IMR-90 (cell line): ENCODE data around the gene ZDHHC18. TPM values are rescaled to one million over a fixed set of nuclear protein-coding genes. Genes with fewer than 3 reads are reported as not detected.
"Not testable (repeated sequence)": the region's sequence is repeated elsewhere in the genome, so short reads cannot be mapped to it uniquely, and the experiment has no call there.

Experiments used
- ATAC-seq: fragments of 200-7000 bp; cut with Tn5 transposase; 2 replicates; pipeline ENCODE4 v1.9.1; 2020; ENCODE audit warnings: low read depth, mild to moderate bottlenecking, moderate library complexity
- BruUV-seq: library from RNA; stranded (reverse); fragments of 400-500 nt; replicated peaks from 2 replicates; lab custom pipeline; 2021; lab: Mats Ljungman, UMichigan
- CTCF ChIA-PET: fragments of 300-600 bp; formaldehyde crosslinking; extraction: SDS; loops from one replicate; lab custom pipeline; 2021; ENCODE audit warnings: antibody characterized with exemption; lab: Yijun Ruan, JAX
- POLR2A ChIA-PET: fragments of 300-600 bp; sonication (Branson Sonifier 250); formaldehyde crosslinking; loops from one replicate; lab custom pipeline; 2022; ENCODE audit warnings: antibody characterized with exemption; ENCODE audit not compliant: unreplicated experiment; lab: Charles Lee
- DNase-seq: peaks from one replicate; pipeline ENCODE4 v3.0.0; 2013
- H2AFZ ChIP-seq: replicated peaks from 2 replicates; pipeline ENCODE3; 2013; ENCODE audit warnings: low read length, mild to moderate bottlenecking; ENCODE audit not compliant: poor library complexity
- H2AK5ac ChIP-seq: 2 replicates; pipeline ENCODE4 v1.6.1; 2013; ENCODE audit warnings: low read depth, low read length, inconsistent platforms
- H2AK9ac ChIP-seq: replicated peaks from 2 replicates; pipeline ENCODE3; 2013; ENCODE audit warnings: mild to moderate bottlenecking, low read depth, low read length, moderate library complexity; ENCODE audit not compliant: poor library complexity
- H2BK120ac ChIP-seq: 2 replicates; pipeline ENCODE4 v1.6.1; 2013; ENCODE audit warnings: low read depth, low read length, inconsistent platforms
- H2BK15ac ChIP-seq: 3 replicates; pipeline ENCODE4 v1.6.1; 2013; ENCODE audit warnings: low read depth, low read length, inconsistent platforms
- H2BK20ac ChIP-seq: 2 replicates; pipeline ENCODE4 v1.6.1; 2013; ENCODE audit warnings: low read depth, mild to moderate bottlenecking, inconsistent platforms, low read length, moderate library complexity
- H2BK5ac ChIP-seq: 2 replicates; pipeline ENCODE4 v1.6.1; 2013; ENCODE audit warnings: mild to moderate bottlenecking, low read depth, low read length, inconsistent platforms; ENCODE audit not compliant: poor library complexity, severe bottlenecking
- H3K14ac ChIP-seq: replicated peaks from 2 replicates; pipeline ENCODE4 v1.6.1; 2013; ENCODE audit warnings: low read depth, low read length, inconsistent platforms
- H3K18ac ChIP-seq: 2 replicates; pipeline ENCODE4 v1.6.1; 2013; ENCODE audit warnings: low read depth, low read length, control low read depth
- H3K23ac ChIP-seq: 2 replicates; pipeline ENCODE4 v1.6.1; 2013; ENCODE audit warnings: low read depth, low read length, inconsistent platforms
- H3K27ac ChIP-seq: 2 replicates; pipeline ENCODE4 v1.5.1; 2013; ENCODE audit warnings: mild to moderate bottlenecking, control low read depth, low read length; ENCODE audit not compliant: insufficient read depth
- H3K27me3 ChIP-seq: 2 replicates; pipeline ENCODE4 v1.6.1; 2013; ENCODE audit warnings: low read length; ENCODE audit not compliant: control insufficient read depth, insufficient read depth
- H3K36me3 ChIP-seq: 2 replicates; pipeline ENCODE4 v1.6.1; 2013; ENCODE audit warnings: low read length, mixed read lengths; ENCODE audit not compliant: control insufficient read depth, insufficient read depth
- H3K4ac ChIP-seq: 2 replicates; pipeline ENCODE4 v1.6.1; 2013; ENCODE audit warnings: low read depth, low read length, inconsistent platforms
- H3K4me1 ChIP-seq: 2 replicates; pipeline ENCODE4 v1.6.1; 2013; ENCODE audit warnings: low read length, mixed read lengths; ENCODE audit not compliant: control insufficient read depth, insufficient read depth
- H3K4me2 ChIP-seq: 2 replicates; pipeline ENCODE4 v1.6.1; 2013; ENCODE audit warnings: low read depth, mild to moderate bottlenecking, control low read depth, low read length, moderate library complexity
- H3K4me3 ChIP-seq: 2 replicates; pipeline ENCODE4 v1.5.1; 2013; ENCODE audit warnings: low read depth, mild to moderate bottlenecking, control low read depth, low read length, moderate library complexity; ENCODE audit not compliant: insufficient read depth
- H3K56ac ChIP-seq: 2 replicates; pipeline ENCODE4 v1.6.1; 2013; ENCODE audit warnings: low read length, inconsistent platforms; ENCODE audit not compliant: insufficient read depth; ENCODE audit errors: extremely low read depth
- H3K79me1 ChIP-seq, 2 experiments: 2 replicates each; pipeline ENCODE4 v1.6.1; 2013; ENCODE audit warnings: low read length in 2 of 2, inconsistent platforms in 1 of 2, low read depth in 1 of 2
- H3K9ac ChIP-seq: 2 replicates; pipeline ENCODE4 v1.6.1; 2013; ENCODE audit warnings: low read depth, low read length, control low read depth
- H3K9me1 ChIP-seq: 2 replicates; pipeline ENCODE4 v1.6.1; 2013; ENCODE audit warnings: low read length, inconsistent platforms; ENCODE audit not compliant: insufficient read depth
- H3K9me3 ChIP-seq: 2 replicates; pipeline ENCODE4 v1.6.1; 2013; ENCODE audit warnings: low read length; ENCODE audit not compliant: control insufficient read depth, insufficient read depth
- H4K20me1 ChIP-seq: 2 replicates; pipeline ENCODE4 v1.6.1; 2013; ENCODE audit warnings: low read length, inconsistent platforms; ENCODE audit not compliant: insufficient read depth
- H4K5ac ChIP-seq: 2 replicates; pipeline ENCODE4 v1.6.1; 2013; ENCODE audit warnings: mild to moderate bottlenecking, low read depth, low read length, control low read depth
- H4K8ac ChIP-seq, 2 experiments: 2 replicates each; pipeline ENCODE4 v1.6.1; 2013; ENCODE audit warnings: low read depth in 2 of 2, low read length in 2 of 2, control low read depth in 1 of 2, inconsistent platforms in 1 of 2
- H4K91ac ChIP-seq: 2 replicates; pipeline ENCODE4 v1.6.1; 2013; ENCODE audit warnings: low read depth, low read length, inconsistent platforms; ENCODE audit not compliant: insufficient read depth
- BHLHE40 ChIP-seq: fragments of 150-350 bp; IDR thresholded peaks from 2 replicates; pipeline ENCODE4 v1.6.1; 2016; ENCODE audit warnings: mild to moderate bottlenecking, low read depth, low read length
- CEBPB ChIP-seq: IDR thresholded peaks from 2 replicates; pipeline ENCODE4 v1.6.1; 2012; ENCODE audit warnings: low read depth, low read length, improper control_type of control experiment
- CHD1 ChIP-seq: IDR thresholded peaks from 2 replicates; pipeline ENCODE4 v1.6.1; 2012; ENCODE audit warnings: low read depth, low read length, improper control_type of control experiment
- NFE2L2 ChIP-seq: fragments of 150-350 bp; IDR thresholded peaks from 2 replicates; pipeline ENCODE4 v1.6.1; 2016; ENCODE audit warnings: low read depth, mild to moderate bottlenecking, low read length
- RAD21 ChIP-seq: IDR thresholded peaks from 2 replicates; pipeline ENCODE4 v1.6.1; 2012; ENCODE audit warnings: low read length, improper control_type of control experiment
- WGBS, 2 experiments: methylation state at CpG; one replicate each; pipeline versions ENCODE4 v1.1.5 to v1.1.7; 2013; ENCODE audit warnings: missing lambda C conversion rate in 2 of 2; ENCODE audit not compliant: insufficient read length in 1 of 2; ENCODE audit errors: extremely low coverage in 2 of 2; 5-methylcytosine and 5-hydroxymethylcytosine counted together
- dilution Hi-C: fragments of 300-500 bp; cut with HindIII; formaldehyde crosslinking; loops from one replicate; pipeline ENCODE4 v1.14.3; 2018; ENCODE audit warnings: low sequenced_read_pairs; ENCODE audit not compliant: unreplicated experiment
- in situ Hi-C: fragments of 300-500 bp; cut with MboI; formaldehyde crosslinking; loops from 3 replicates; pipeline ENCODE4 v1.14.3; 2019; ENCODE audit warnings: low sequenced_read_pairs, inconsistent platforms, mixed read lengths
- intact Hi-C: fragments of 100-400 bp; cut with micrococcal nuclease; formaldehyde crosslinking; loops from 2 replicates; pipeline ENCODE4 v1.10.0; 2022
- polyA plus RNA-seq, 3 experiments: library from polyadenylated mRNA; depleted of rRNA; stranded (reverse); fragments of >200 nt; gene quantifications; 2 replicates each; pipeline ENCODE4 v1.2.3, GENCODE V29; 2012; ENCODE audit warnings: low replicate concordance in 1 of 3
- total RNA-seq: library from RNA; depleted of rRNA; stranded (reverse); fragments of >200 nt; gene quantifications from 2 replicates; pipeline ENCODE4 v1.2.3, GENCODE V29; 2012
- TF ChIP-seq, protein P1 (sequence below): fragments of 150-350 bp; IDR thresholded peaks from 2 replicates; pipeline ENCODE4 v1.6.1; 2017; ENCODE audit warnings: mild to moderate bottlenecking, antibody characterized with exemption, low read length, low read depth

The ZDHHC18 gene
- total and polyA plus RNA-seq, 2 of the 4 experiments (the other 2 are of a cell fraction), result 12.5 to 37.0 TPM

DNA sequence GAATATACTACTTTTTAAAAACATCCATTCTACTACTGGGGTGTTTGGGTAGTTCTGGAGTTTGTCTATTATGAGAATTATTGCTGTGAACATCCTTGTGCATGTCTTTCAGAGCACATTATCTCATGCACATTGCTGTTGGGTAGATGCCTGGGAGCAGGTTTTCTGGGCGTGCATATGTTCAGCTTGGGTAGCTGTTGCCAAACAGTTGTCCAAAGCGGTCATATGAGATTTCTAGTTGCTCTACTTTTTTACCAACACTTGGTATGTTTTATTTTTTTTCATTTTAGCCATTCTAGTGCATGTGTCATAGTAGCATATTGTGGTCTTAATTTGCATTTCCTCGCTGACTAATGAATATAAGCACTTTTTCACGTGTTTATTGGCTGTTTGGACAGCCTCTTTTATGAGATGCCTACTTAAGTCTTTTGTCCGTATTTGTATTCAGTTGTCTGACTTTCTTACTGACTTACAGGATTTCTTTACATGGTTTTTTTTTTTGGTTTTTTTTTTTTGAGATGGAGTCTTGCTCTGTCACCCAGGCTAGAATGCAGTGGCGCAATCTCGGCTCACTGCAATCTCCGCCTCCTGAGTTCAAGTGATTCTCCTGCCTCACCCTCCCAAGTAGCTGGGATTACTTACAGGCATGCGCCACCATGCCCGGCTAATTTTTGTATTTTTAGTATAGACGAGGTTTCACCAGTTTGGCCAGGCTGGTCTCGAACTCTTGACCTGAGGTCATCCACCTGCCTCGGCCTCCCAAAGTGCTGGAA, 18.1 kb downstream of the ZDHHC18 start:
- H3K27ac ChIP-seq, result no peak overlapping the region
- TF ChIP-seq CEBPB, result peak; percentile 40; the same call in 1 of the 2 replicates
- TF ChIP-seq, protein P1, sequence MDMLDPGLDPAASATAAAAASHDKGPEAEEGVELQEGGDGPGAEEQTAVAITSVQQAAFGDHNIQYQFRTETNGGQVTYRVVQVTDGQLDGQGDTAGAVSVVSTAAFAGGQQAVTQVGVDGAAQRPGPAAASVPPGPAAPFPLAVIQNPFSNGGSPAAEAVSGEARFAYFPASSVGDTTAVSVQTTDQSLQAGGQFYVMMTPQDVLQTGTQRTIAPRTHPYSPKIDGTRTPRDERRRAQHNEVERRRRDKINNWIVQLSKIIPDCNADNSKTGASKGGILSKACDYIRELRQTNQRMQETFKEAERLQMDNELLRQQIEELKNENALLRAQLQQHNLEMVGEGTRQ, result no peak
- TF ChIP-seq RAD21, result no peak
- TF ChIP-seq CHD1, result no peak
- no peak for TF ChIP-seq BHLHE40
- no peak for TF ChIP-seq NFE2L2
- H3K4me1 ChIP-seq, result peaks cover 10% of the 10 kb centered on the region
- no TSS peak for BruUV-seq
- H3K4me3 ChIP-seq, result no peak overlapping the region
- H3K4me2 ChIP-seq, result no peak overlapping the region
- H4K8ac ChIP-seq, result no peak overlapping the region
- H2AFZ ChIP-seq, result no peak overlapping the region
- peaks cover 8% of the 10 kb centered on the region; the same call in 1 of the 2 replicates for H3K9me1 ChIP-seq
- in situ Hi-C loops, result no loop called here
- peaks cover 12 to 36% of the 10 kb centered on the region in 2 experiments; a peak in 3 of 4 replicates for H3K79me1 ChIP-seq
- no peak overlapping the region for H3K23ac ChIP-seq
- H3K36me3 ChIP-seq, result peaks cover 24% of the 10 kb centered on the region
- H3K27me3 ChIP-seq, result no peaks in the 10 kb centered on the region
- H4K20me1 ChIP-seq, result 0 out of 2 replicates have a peak, but pooled peaks cover 3% of the 10 kb centered on the region
- POLR2A ChIA-PET, result no interaction called here
- H4K5ac ChIP-seq, result no peak overlapping the region
- H3K56ac ChIP-seq, result no peak overlapping the region
- dilution Hi-C loops, result no loop called here
- intact Hi-C loops, result no loop called here
- DNase-seq, result no peak
- CTCF ChIA-PET, result no interaction called here
- no peak overlapping the region for H2BK5ac ChIP-seq
- H3K4ac ChIP-seq, result no peak overlapping the region
- WGBS, 2 experiments, result 71% methylated on average over 3 of the region's 13 CpGs; no CpG with 5 or more reads in 1 of the 2 experiments
- no peak overlapping the region for H2BK20ac ChIP-seq
- H3K18ac ChIP-seq, result no peak overlapping the region
- no peak overlapping the region for H2AK5ac ChIP-seq
- no peak overlapping the region for H2AK9ac ChIP-seq
- no peak overlapping the region for H2BK15ac ChIP-seq
- no peak overlapping the region for H2BK120ac ChIP-seq
- no peak overlapping the region for H3K9ac ChIP-seq
- H3K9me3 ChIP-seq, result no peaks in the 10 kb centered on the region
- no peak overlapping the region for H4K91ac ChIP-seq
- no peak for ATAC-seq
- H3K14ac ChIP-seq, result no peak overlapping the region

DNA sequence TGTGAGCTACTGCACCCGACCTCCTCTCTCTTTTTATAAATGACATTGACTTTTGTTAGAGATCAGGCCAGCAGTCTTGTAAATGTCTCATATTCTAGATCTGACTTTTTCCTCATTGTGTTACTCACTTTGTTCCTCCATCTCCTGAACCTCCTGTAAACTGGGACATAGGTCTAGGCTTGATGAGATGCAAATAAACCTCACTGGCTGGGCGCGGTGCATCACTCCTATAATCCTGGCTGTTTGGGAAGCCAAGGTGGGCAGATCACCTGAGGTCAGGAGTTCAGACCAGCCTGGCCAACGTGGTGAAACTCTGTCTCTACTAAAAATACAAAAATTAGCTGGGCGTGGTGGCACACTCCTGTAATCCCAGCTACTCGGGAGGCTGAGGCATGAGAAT, 21.3 kb downstream of the ZDHHC18 start:
- dilution Hi-C loops, H3K4me2 ChIP-seq, H2BK120ac ChIP-seq, H3K23ac ChIP-seq, H3K4me3 ChIP-seq, H2BK20ac ChIP-seq, H3K27me3 ChIP-seq, H4K8ac ChIP-seq, H3K9me3 ChIP-seq, H3K18ac ChIP-seq, H2AK5ac ChIP-seq, CTCF ChIA-PET, POLR2A ChIA-PET, BruUV-seq, H2BK15ac ChIP-seq, H3K56ac ChIP-seq, H3K14ac ChIP-seq, H4K91ac ChIP-seq, ATAC-seq, intact Hi-C loops, DNase-seq, H3K27ac ChIP-seq, H3K4ac ChIP-seq, H3K4me1 ChIP-seq, H3K9me1 ChIP-seq, H4K5ac ChIP-seq, H2BK5ac ChIP-seq, H2AK9ac ChIP-seq, H2AFZ ChIP-seq, in situ Hi-C loops, H4K20me1 ChIP-seq, H3K9ac ChIP-seq: not testable (repeated sequence)
- no CpG with 5 or more reads among the region's 6 CpGs for WGBS, 2 experiments
- Histone ChIP-seq H3K79me1 (peaks cover 5 to 25% of the 10 kb centered on the region in 2 experiments; a peak in 2 of 4 replicates), H3K36me3 (peaks cover 42% of the 10 kb centered on the region)
